ENCODE results near the gene PAK6. TPM values are rescaled to one million over a fixed set of nuclear protein-coding genes. Genes with fewer than 3 reads are reported as not detected.

Gene PAK6
- polyA plus RNA-seq, 3 donors = 0.03 TPM; not detected in 2

DNA sequence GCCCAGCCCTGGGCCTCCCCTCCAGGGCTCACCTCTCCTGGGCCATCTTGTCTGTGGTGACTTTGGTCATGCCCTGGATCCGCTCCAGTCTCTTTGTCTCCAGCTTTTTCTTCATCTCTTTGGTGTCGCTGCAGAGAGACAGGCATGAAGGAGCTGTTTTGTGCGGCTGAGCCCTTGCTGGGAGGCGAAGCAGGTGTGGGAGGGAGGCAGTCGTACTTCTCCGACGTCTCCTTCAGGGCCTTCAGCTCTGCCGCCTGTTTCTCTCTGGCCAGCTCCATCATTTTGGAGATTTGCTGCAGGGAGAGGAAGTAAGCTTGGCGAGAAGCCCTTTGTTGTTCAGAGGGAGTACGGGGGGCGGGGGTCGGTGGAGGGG, 51.7 kb downstream of the PAK6 start:
- Histone ChIP-seq H3K4me2 (replicated peaks; ENCODE audit: extremely low read depth, low read length, poor library complexity, severe bottlenecking) (no peak overlapping the region), H3K27me3 (ENCODE audit: control insufficient read depth in 2 of 2, insufficient read depth in 2 of 2, low read length in 2 of 2) (no peaks in the 10 kb centered on the region), H3K9ac (ENCODE audit: insufficient read depth, low read length, poor library complexity, severe bottlenecking) (no peak overlapping the region), H3K4me3 (replicated peaks in 1 of 3; ENCODE audit: low read depth in 2 of 3, low read length in 3 of 3) (no peak overlapping the region), H3K36me3 (replicated peaks in 1 of 2; ENCODE audit: control insufficient read depth in 1 of 2, insufficient read depth in 2 of 2, low read length in 2 of 2) (peaks cover 87 to 99% of the 10 kb centered on the region in 2 donors), H4K20me1 (ENCODE audit: insufficient read depth, low read length) (peaks cover 100% of the 10 kb centered on the region), H3K27ac (ENCODE audit: low read depth in 1 of 2, low read length in 2 of 2) (no peak overlapping the region), H3K4me1 (ENCODE audit: control insufficient read depth in 1 of 2, insufficient read depth in 2 of 2, low read length in 2 of 2) (peaks cover 17 to 31% of the 10 kb centered on the region in 2 donors), H3K79me2 (ENCODE audit: insufficient read depth, low read length) (peaks cover 13% of the 10 kb centered on the region), H2AFZ (ENCODE audit: insufficient read depth, low read depth, low read length, poor library complexity, severe bottlenecking) (no peak overlapping the region), H3K9me3 (replicated peaks in 1 of 2; ENCODE audit: control insufficient read depth in 1 of 2, insufficient read depth in 1 of 2, low read length in 2 of 2) (no peaks in the 10 kb centered on the region)
- Mint-ChIP-seq H3K4me3 (no peak overlapping the region), H3K36me3 (peaks cover 73 to 95% of the 10 kb centered on the region in 2 donors), H3K27ac (no peak overlapping the region), H3K27me3 (ENCODE audit: low read depth in 3 of 3) (peaks cover 0 to 2% (median 1%) of the 10 kb centered on the region in 3 donors), H3K4me1 (peaks cover 33% of the 10 kb centered on the region), H3K9me3 (no peaks in the 10 kb centered on the region)
- intact Hi-C loops (cut with micrococcal nuclease) = no loop called here
- 94% methylated on average over 8 of the region's 12 CpGs for WGBS (ENCODE audit: insufficient coverage)
- DNase-seq = no peak
- no peak for TF ChIP-seq CTCF (IDR thresholded peaks at IDR 0.05)

DNA sequence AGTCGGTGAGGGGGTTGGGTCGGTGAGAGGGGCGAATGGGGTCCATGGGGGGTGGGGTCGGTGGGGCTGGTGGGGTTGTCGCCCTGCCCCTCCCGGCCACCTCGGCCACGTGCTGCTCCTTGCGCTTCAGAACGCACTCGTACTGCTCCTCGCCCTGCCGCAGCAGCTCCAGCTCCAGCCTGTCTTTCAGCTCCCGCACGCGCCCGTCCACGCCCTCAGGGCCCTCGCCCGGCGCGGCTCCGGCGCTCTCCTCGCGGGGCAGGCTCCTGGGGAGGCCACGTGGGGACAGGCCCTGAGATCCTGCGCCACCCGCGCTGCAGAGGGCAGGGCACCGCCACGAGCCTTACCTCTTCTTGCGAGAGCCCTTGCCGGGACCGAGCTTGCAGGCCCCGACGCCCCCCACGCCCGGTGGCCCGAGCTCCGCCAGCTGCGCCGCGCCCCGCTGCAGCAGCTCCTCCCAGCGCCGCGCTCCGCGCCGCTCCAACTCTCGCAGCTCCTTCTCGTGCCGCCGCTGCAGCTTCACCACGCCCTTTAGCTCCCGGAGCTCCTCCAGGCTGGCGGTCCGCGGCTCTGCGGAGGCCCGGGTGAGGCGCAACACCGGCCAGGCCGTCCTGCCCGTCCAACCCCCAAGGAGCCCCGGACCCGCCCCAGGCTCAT, 52.2 kb downstream of the PAK6 start:
- DNase-seq = no peak
- Histone ChIP-seq H3K9ac (ENCODE audit: insufficient read depth, low read length, poor library complexity, severe bottlenecking) (no peak overlapping the region), H3K27me3 (ENCODE audit: control insufficient read depth in 2 of 2, insufficient read depth in 2 of 2, low read length in 2 of 2) (no peaks in the 10 kb centered on the region), H3K4me1 (ENCODE audit: control insufficient read depth in 1 of 2, insufficient read depth in 2 of 2, low read length in 2 of 2) (peaks cover 12 to 26% of the 10 kb centered on the region in 2 donors), H3K36me3 (replicated peaks in 1 of 2; ENCODE audit: control insufficient read depth in 1 of 2, insufficient read depth in 2 of 2, low read length in 2 of 2) (peaks cover 92 to 100% of the 10 kb centered on the region in 2 donors), H3K27ac (ENCODE audit: low read depth in 1 of 2, low read length in 2 of 2) (no peak overlapping the region), H3K9me3 (replicated peaks in 1 of 2; ENCODE audit: control insufficient read depth in 1 of 2, insufficient read depth in 1 of 2, low read length in 2 of 2) (no peaks in the 10 kb centered on the region), H3K4me2 (replicated peaks; ENCODE audit: extremely low read depth, low read length, poor library complexity, severe bottlenecking) (no peak overlapping the region), H2AFZ (ENCODE audit: insufficient read depth, low read depth, low read length, poor library complexity, severe bottlenecking) (no peak overlapping the region), H4K20me1 (ENCODE audit: insufficient read depth, low read length) (peaks cover 100% of the 10 kb centered on the region), H3K79me2 (ENCODE audit: insufficient read depth, low read length) (peaks cover 13% of the 10 kb centered on the region), H3K4me3 (replicated peaks in 1 of 3; ENCODE audit: low read depth in 2 of 3, low read length in 3 of 3) (no peak overlapping the region)
- no peak overlapping the region for H3K27ac Mint-ChIP-seq
- intact Hi-C loops (cut with micrococcal nuclease) = no loop called here
- peaks cover 28% of the 10 kb centered on the region for H3K4me1 Mint-ChIP-seq
- peaks cover 0 to 1% (median 1%) of the 10 kb centered on the region in 3 donors for H3K27me3 Mint-ChIP-seq (ENCODE audit: low read depth in 3 of 3)
- 96% methylated on average over 66 of the region's 68 CpGs for WGBS (ENCODE audit: insufficient coverage)
- H3K36me3 Mint-ChIP-seq = peaks cover 78 to 95% of the 10 kb centered on the region in 2 donors
- H3K9me3 Mint-ChIP-seq = no peaks in the 10 kb centered on the region
- no peak for TF ChIP-seq CTCF (IDR thresholded peaks at IDR 0.05)
- H3K4me3 Mint-ChIP-seq = no peak overlapping the region
